SK-N-MC (cell line): ENCODE results near the gene KIAA0040.

ENCODE experiments used
- EZH2 ChIP-seq: fragments of 200-600 bp; sonication (generic); IDR thresholded peaks from one replicate; pipeline ENCODE4 v1.6.1; 2017; ENCODE audit warnings: antibody characterized with exemption
- FOXP2 ChIP-seq: optimal IDR thresholded peaks from 2 replicates; pipeline ENCODE3; 2011; ENCODE audit warnings: mild to moderate bottlenecking, moderate library complexity; ENCODE audit not compliant: insufficient read depth; ENCODE audit errors: extremely low read length, control extremely low read depth
- POLR2AphosphoS5 ChIP-seq: IDR thresholded peaks from 2 replicates; pipeline ENCODE4 v1.6.1; 2012; ENCODE audit warnings: mild to moderate bottlenecking, low read depth, low read length, borderline replicate concordance

GRCh38 chr1:175192111-175192629 lies 406 bp downstream of the KIAA0040 start:
- TF ChIP-seq POLR2AphosphoS5 (no peak), EZH2 (no peak), FOXP2 (no peak)
